A549 (cell line): Measurements from ENCODE around the gene SCNN1B.

Experiments used
- CHD2 ChIP-seq: fragments of 150-350 bp; IDR thresholded peaks from 2 replicates; pipeline ENCODE4 v1.6.1; 2014; ENCODE audit warnings: low read length; ENCODE audit not compliant: partially characterized antibody
- HES2 ChIP-seq: fragments of >200 bp; sonication (Bioruptor Twin); formaldehyde crosslinking; IDR thresholded peaks from 2 replicates; pipeline ENCODE4 v1.6.1; 2016
- JUNB ChIP-seq: fragments of >200 bp; sonication (Bioruptor Twin); formaldehyde crosslinking; IDR thresholded peaks from 2 replicates; pipeline ENCODE4 v1.6.1; 2016
- POLR2A ChIP-seq: IDR thresholded peaks from 2 replicates; pipeline ENCODE4 v1.6.1; 2012; ENCODE audit warnings: mild to moderate bottlenecking, low read length
- RAD21 ChIP-seq, 2 experiments: fragments of >200 bp in 1 of 2; sonication (Bioruptor Twin) in 1 of 2; formaldehyde crosslinking in 1 of 2; IDR thresholded peaks in 1 of 2; conservative IDR thresholded peaks in 1 of 2; 2 replicates in 1 of 2; 3 replicates in 1 of 2; pipeline ENCODE4 v1.6.1; 2012 to 2018; ENCODE audit warnings: inconsistent platforms in 1 of 2
- SREBF2 ChIP-seq: fragments of 450-650 bp; IDR thresholded peaks from 2 replicates; pipeline ENCODE4 v1.6.1; 2014; ENCODE audit warnings: mild to moderate bottlenecking, moderate library complexity
- TF ChIP-seq, protein P1 (sequence below): fragments of >200 bp; sonication (Bioruptor Twin); formaldehyde crosslinking; IDR thresholded peaks from 3 replicates; pipeline ENCODE4 v1.5.1; 2016

- TF ChIP-seq HES2 (no peak), CHD2 (no peak), JUNB (no peak), SREBF2 (no peak), RAD21 (conservative IDR thresholded peaks at IDR 0.05 in 1 of 2, IDR thresholded peaks at IDR 0.05 in 1 of 2) (no peak), POLR2A (no peak)
- TF ChIP-seq, protein P1, sequence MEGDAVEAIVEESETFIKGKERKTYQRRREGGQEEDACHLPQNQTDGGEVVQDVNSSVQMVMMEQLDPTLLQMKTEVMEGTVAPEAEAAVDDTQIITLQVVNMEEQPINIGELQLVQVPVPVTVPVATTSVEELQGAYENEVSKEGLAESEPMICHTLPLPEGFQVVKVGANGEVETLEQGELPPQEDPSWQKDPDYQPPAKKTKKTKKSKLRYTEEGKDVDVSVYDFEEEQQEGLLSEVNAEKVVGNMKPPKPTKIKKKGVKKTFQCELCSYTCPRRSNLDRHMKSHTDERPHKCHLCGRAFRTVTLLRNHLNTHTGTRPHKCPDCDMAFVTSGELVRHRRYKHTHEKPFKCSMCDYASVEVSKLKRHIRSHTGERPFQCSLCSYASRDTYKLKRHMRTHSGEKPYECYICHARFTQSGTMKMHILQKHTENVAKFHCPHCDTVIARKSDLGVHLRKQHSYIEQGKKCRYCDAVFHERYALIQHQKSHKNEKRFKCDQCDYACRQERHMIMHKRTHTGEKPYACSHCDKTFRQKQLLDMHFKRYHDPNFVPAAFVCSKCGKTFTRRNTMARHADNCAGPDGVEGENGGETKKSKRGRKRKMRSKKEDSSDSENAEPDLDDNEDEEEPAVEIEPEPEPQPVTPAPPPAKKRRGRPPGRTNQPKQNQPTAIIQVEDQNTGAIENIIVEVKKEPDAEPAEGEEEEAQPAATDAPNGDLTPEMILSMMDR: no peak
These were observed 101.4 kb downstream of the SCNN1B start for GRCh38 chr16:23403547-23403946.
